Measurements from ENCODE around the gene SH3BP1. TPM values are rescaled to one million over a fixed set of nuclear protein-coding genes. Genes with fewer than 3 reads are reported as not detected.
"Not testable (repeated sequence)": the region's sequence is repeated elsewhere in the genome, so short reads cannot be mapped to it uniquely, and the experiment has no call there.

SH3BP1 gene
- total and polyA plus RNA-seq, 2 donors (not counting 1 experiment from before 2014, with no cell fraction given), result 44.0 to 69.7 TPM

DNA sequence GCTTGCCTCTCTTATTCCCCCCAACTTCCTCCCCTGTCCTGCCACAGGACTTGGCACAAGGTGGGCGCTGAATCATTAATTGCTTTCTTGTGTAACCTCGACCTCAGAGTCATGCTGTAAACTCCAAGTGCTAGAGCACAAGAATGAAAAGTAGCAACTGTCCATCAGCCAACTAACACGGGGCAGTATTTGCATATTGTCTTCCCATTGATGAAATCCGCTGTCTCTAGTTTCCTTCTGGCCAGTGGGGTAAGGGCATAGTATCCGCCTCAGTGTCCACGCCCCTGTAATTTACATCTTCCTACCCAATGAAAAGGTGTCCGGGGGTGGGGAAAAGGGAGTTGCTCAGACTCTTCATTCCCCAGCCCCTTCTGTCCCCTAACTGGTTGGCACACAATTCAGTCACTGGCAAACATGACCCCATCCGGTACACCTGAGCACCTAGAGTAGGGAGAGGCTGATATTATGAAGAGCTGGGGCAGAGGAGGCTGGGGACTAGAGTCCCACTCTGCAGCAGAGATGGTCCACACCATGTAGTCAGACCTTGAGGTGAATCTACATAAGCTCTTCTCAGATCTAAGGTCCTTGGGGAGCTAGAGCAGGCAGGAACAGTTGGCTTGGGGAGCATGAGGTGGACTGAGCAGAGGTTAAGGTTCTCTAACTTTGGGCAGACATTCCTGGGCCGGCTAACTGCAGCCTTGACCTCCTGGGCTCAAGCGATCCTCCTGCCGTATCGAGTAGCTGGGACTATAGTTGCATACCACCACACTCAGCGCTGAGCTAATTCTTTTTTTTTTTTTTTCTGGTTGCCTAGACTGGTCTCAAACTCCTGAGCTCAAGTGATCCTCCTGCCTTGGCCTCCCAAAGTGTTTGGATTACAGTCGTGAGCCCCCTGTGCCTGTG lies 37.7 kb upstream of the SH3BP1 start:
- intact Hi-C loops (cut with micrococcal nuclease), result loop anchor here (10.0 kb wide), 1 partner anchor 903 kb away; the partner anchor contains the start of gene DDX17

DNA sequence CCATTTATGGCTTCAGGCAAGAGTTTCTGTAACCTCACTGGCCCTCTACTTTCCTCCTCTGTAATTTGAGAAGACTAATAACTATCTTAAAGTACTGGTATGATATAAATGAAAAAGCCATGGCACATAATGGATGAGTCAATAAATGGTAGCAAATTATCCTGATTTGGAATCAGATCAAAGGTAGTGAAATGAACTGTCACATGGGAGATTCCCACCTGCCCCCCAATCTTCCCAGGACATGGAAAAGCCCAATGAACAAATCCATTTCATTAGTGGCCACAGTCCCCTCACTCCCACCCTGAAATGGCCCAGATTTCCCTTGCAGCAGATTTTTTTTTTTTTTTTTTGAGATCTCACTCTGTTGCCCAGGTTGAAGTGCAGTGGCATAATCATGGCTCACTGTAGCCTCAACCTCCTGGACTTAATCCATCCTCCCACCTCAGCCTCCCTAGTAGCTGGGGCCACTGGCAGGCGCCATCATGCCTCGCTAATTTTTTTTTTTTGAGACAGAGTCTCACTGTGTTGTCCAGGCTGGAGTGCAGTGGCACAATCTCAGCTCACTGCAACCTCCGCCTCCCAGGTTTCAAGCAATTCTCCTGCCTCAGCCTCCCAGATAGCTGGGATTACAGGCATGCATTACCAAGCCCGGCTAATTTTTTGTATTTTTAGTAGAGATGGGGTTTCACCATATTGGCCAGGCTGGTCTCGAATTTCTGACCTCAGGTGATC lies 36.8 kb upstream of the SH3BP1 start:
- DNase-seq; H3K27ac ChIP-seq (ENCODE audit: low read length in 2 of 2); H3K4me2 ChIP-seq (replicated peaks; ENCODE audit: low read depth, low read length, poor library complexity, severe bottlenecking); H3K4me3 Mint-ChIP-seq; H3K9me3 Mint-ChIP-seq (ENCODE audit: insufficient read depth); H3K4me3 ChIP-seq (ENCODE audit: control extremely low read depth in 1 of 5, extremely low read depth in 1 of 5, insufficient read depth in 1 of 5, low read depth in 2 of 5, low read length in 4 of 5); H4K20me1 ChIP-seq (ENCODE audit: control insufficient read depth, insufficient read depth, low read length, poor library complexity, severe bottlenecking); H3K36me3 ChIP-seq (replicated peaks in 1 of 2; ENCODE audit: control extremely low read depth in 1 of 2, control insufficient read depth in 1 of 2, extremely low read depth in 1 of 2, insufficient read depth in 2 of 2, low read length in 1 of 2); ATAC-seq (ENCODE audit: low read depth); H3K27ac Mint-ChIP-seq; H3K27me3 ChIP-seq (replicated peaks in 1 of 4; ENCODE audit: control extremely low read depth in 1 of 4, control insufficient read depth in 3 of 4, insufficient read depth in 4 of 4, low read length in 3 of 4); H3K79me2 ChIP-seq (ENCODE audit: control insufficient read depth, insufficient read depth, low read length); H3K9ac ChIP-seq (ENCODE audit: low read length); H3K4me1 Mint-ChIP-seq; H3K9me3 ChIP-seq (ENCODE audit: control extremely low read depth in 1 of 3, control insufficient read depth in 2 of 3, insufficient read depth in 1 of 3, low read length in 2 of 3); H2AFZ ChIP-seq (ENCODE audit: insufficient read depth, low read depth, low read length, poor library complexity, severe bottlenecking): not testable (repeated sequence)
- intact Hi-C loops (cut with micrococcal nuclease), result loop anchor here (10.0 kb wide), 1 partner anchor 902 kb away; the partner anchor contains the start of gene DDX17
- H3K4me1 ChIP-seq (ENCODE audit: control insufficient read depth in 2 of 2, insufficient read depth in 2 of 2, low read length in 2 of 2), result peaks cover 5 to 10% of the 10 kb centered on the region in 2 donors
- POLR2A ChIA-PET, result interaction anchor here (0.6 kb wide), 1 partner anchor 82 kb away, joined by 4 read pairs; no protein-coding TSS in a partner anchor
- 92% methylated on average over 3 of the region's 5 CpGs for WGBS (ENCODE audit: insufficient coverage)
- H3K27me3 Mint-ChIP-seq, result peaks cover 20% of the 10 kb centered on the region
- CTCF ChIA-PET, result interaction anchor here (0.8 to 1.2 kb wide), 3 partner anchors 10 to 35 kb away, joined by 3 to 6 read pairs (median 3); no protein-coding TSS in a partner anchor

More for the DNA sequence above, 37.7 kb upstream of the SH3BP1 start:
- Histone ChIP-seq H3K9me3 (ENCODE audit: control extremely low read depth in 1 of 3, control insufficient read depth in 2 of 3, insufficient read depth in 1 of 3, low read length in 2 of 3) (no peaks in the 10 kb centered on the region), H2AFZ (ENCODE audit: insufficient read depth, low read depth, low read length, poor library complexity, severe bottlenecking) (no peak overlapping the region), H3K4me2 (replicated peaks; ENCODE audit: low read depth, low read length, poor library complexity, severe bottlenecking) (no peak overlapping the region), H3K36me3 (replicated peaks in 1 of 2; ENCODE audit: control extremely low read depth in 1 of 2, control insufficient read depth in 1 of 2, extremely low read depth in 1 of 2, insufficient read depth in 2 of 2, low read length in 1 of 2) (no peaks in the 10 kb centered on the region), H3K4me1 (ENCODE audit: control insufficient read depth in 2 of 2, insufficient read depth in 2 of 2, low read length in 2 of 2) (peaks cover 0 to under 1% of the 10 kb centered on the region in 2 donors), H3K27ac (ENCODE audit: low read length in 2 of 2) (no peak overlapping the region), H3K79me2 (ENCODE audit: control insufficient read depth, insufficient read depth, low read length) (no peaks in the 10 kb centered on the region), H3K4me3 (ENCODE audit: control extremely low read depth in 1 of 5, extremely low read depth in 1 of 5, insufficient read depth in 1 of 5, low read depth in 2 of 5, low read length in 4 of 5) (no peak overlapping the region), H3K27me3 (replicated peaks in 1 of 4; ENCODE audit: control extremely low read depth in 1 of 4, control insufficient read depth in 3 of 4, insufficient read depth in 4 of 4, low read length in 3 of 4) (peaks cover 0 to 3% (median 1%) of the 10 kb centered on the region in 4 experiments), H4K20me1 (ENCODE audit: control insufficient read depth, insufficient read depth, low read length, poor library complexity, severe bottlenecking) (no peaks in the 10 kb centered on the region), H3K9ac (ENCODE audit: low read length) (no peak overlapping the region)
- Mint-ChIP-seq H3K4me3 (no peak overlapping the region), H3K9me3 (ENCODE audit: insufficient read depth) (no peaks in the 10 kb centered on the region), H3K4me1 (peaks cover under 1% of the 10 kb centered on the region), H3K27ac (no peak overlapping the region), H3K27me3 (peaks cover 20% of the 10 kb centered on the region)
- ChIA-PET CTCF (interaction anchor here (0.8 to 1.2 kb wide), 4 partner anchors 9 to 62 kb away, joined by 3 to 6 read pairs (median 3); no protein-coding TSS in a partner anchor), POLR2A (interaction anchor here (0.6 kb wide), 2 partner anchors 83 to 280 kb away, joined by 3 to 4 read pairs; no protein-coding TSS in a partner anchor)
- DNase-seq (no peak), ATAC-seq (ENCODE audit: low read depth) (no peak)
- 68% methylated on average over 8 of the region's 14 CpGs for WGBS (ENCODE audit: insufficient coverage)
- no peak for TF ChIP-seq EZH2 (IDR thresholded peaks at IDR 0.05; ENCODE audit: borderline replicate concordance, insufficient read depth, low read depth, low read length, poor library complexity, severe bottlenecking)
- TF ChIP-seq, protein P1, sequence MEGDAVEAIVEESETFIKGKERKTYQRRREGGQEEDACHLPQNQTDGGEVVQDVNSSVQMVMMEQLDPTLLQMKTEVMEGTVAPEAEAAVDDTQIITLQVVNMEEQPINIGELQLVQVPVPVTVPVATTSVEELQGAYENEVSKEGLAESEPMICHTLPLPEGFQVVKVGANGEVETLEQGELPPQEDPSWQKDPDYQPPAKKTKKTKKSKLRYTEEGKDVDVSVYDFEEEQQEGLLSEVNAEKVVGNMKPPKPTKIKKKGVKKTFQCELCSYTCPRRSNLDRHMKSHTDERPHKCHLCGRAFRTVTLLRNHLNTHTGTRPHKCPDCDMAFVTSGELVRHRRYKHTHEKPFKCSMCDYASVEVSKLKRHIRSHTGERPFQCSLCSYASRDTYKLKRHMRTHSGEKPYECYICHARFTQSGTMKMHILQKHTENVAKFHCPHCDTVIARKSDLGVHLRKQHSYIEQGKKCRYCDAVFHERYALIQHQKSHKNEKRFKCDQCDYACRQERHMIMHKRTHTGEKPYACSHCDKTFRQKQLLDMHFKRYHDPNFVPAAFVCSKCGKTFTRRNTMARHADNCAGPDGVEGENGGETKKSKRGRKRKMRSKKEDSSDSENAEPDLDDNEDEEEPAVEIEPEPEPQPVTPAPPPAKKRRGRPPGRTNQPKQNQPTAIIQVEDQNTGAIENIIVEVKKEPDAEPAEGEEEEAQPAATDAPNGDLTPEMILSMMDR (IDR thresholded peaks at IDR 0.05), result no peak

Measured in B cell (primary cell).